GM18868 (cell line): Measurements from ENCODE around the gene EXOC5.
"Not testable (repeated sequence)": the region's sequence is repeated elsewhere in the genome, so short reads cannot be mapped to it uniquely, and the experiment has no call there.

Experiments used
- ATAC-seq: cut with Tn5 transposase; IDR thresholded peaks from one replicate; pipeline ENCODE4 v1.9.1; 2021; ENCODE audit warnings: mild to moderate bottlenecking, moderate library complexity; ENCODE audit not compliant: unreplicated experiment

Gene EXOC5

DNA sequence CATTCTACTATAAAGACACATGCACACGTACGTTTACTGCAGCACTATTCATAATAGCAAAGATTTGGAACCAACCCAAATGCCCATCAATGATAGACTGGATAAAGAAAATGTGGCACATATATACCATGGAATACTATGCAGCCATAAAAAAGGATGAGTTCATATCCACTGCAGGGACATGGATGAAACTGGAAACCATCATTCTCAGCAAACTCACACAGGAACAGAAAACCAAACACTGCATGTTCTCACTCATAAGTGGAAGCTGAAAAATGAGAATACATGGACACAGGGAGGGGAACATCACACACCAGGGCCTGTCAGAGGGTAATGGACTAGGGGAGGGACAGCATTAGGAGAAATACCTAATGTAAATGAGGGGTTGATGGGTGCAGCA lies 10.5 kb downstream of the EXOC5 start:
- ATAC-seq = not testable (repeated sequence)

GRCh38 chr14:57254884-57255283 lies 13.8 kb downstream of the EXOC5 start:
- peak; percentile 92 for ATAC-seq

DNA sequence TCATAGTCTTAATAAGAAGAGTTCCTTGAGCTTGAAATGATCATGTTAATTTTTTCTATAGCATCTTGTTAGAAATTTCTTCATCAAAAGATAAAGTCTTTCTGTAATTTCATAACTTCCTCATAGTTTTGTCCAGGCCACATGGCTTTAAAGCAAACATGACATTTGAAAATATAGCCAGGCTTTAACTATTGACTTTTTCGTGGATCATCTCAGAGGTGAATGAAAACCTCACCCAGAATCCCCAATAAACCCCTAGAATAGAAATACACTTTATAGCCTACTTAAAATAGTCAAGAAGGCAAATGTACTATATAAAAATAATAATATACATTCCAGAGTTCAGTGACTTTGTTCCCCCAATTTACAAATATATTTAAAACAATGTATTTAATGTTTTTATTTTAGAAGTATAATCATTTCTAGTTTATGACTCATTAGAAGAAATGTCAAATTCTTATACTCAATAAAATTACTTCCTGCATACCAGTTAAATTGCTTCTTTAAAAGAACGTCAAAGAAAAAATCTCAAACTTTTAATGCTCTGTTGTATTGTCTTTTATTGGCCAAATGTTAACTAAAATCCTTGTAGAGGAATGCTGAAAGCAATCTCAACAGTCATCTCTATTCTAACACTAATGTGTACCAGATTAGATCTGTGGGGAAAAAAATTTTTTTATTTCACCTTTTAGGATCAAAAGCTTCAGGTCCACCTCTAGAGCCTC lies 21.6 kb downstream of the EXOC5 start:
- ATAC-seq = no peak

- ATAC-seq = no peak
These were observed 22.8 kb downstream of the EXOC5 start for GRCh38 chr14:57245941-57246340.

DNA sequence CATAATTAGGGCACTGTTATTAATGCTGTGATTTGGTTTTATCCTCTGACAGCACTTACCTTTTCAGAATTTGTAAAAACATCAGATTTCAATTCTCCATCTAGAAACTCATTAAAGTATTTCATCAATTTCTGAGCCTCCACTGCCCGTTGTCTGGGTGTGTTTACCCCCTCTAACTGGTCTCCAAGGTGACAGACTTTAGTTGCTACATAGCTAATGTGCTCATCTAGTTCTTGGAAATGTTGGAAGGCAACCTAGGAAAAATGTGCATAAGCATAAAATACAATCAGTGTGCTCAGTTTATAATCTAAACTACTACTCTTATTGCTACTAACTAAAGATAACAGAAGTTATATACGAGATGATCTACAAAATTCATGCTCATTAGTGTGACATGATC lies 24.6 kb downstream of the EXOC5 start:
- no peak for ATAC-seq

- ATAC-seq = no peak
These were observed 25.4 kb downstream of the EXOC5 start for GRCh38 chr14:57243320-57243719.

DNA sequence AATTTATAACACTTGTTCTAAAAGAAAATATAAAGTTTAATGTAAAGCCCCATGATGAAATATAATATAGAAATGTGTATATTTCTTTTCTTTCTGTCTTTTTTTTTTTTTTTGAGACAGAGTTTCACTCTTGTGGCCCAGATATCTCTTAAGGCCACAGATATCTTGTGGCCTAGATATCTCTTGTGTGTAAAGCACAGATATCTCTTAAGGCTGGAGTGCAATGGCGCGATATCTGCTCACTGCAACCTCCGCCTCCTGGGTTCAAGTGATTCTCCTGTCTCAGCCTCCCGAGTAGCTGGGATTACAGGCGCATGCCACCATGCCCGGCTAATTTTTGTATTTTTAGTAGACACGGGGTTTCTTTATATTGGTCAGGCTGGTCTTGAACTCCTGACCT lies 28.6 kb downstream of the EXOC5 start:
- not testable (repeated sequence) for ATAC-seq

DNA sequence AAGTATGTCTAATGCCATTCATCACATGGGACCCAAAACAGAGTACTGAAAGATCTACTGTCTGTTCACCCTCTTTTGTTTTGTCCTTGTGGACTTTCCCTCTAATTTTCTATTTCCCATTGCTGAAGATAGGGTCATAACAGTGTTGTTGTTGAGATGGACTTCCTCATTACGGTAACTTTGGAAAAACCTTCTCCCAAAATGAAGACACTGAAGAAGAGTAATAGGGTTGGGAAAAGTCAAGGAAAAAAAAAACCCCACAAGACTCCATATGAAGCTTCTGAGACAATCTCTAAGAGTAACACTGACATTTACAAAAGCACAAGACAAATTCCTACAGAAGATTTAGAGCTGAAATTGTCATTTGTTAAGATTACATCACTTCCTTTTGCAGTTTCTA lies 36.7 kb downstream of the EXOC5 start:
- no peak for ATAC-seq

- not testable (repeated sequence) for ATAC-seq
These were observed 40.4 kb downstream of the EXOC5 start for GRCh38 chr14:57228320-57228719.

- ATAC-seq = peak; percentile 61
These were observed 41.6 kb downstream of the EXOC5 start for GRCh38 chr14:57227083-57227482.

DNA sequence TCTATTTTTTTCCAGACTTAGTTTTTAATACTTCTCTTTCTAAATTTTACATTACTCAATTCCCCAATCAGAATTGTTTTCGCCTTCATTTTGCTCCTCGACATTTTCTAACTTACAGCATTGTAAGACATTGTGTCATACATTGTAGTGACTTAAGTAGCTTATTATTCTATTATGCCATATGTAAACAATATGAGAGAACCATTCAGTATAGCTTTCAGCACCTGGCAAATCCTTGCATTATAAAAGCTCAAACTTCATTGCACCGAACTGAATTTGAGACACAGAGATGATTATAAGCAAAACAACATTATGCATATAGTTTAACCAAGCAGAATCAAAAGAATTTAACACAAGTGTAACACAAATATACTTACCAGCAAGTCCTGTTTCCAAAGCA lies 46.8 kb downstream of the EXOC5 start:
- no peak for ATAC-seq

DNA sequence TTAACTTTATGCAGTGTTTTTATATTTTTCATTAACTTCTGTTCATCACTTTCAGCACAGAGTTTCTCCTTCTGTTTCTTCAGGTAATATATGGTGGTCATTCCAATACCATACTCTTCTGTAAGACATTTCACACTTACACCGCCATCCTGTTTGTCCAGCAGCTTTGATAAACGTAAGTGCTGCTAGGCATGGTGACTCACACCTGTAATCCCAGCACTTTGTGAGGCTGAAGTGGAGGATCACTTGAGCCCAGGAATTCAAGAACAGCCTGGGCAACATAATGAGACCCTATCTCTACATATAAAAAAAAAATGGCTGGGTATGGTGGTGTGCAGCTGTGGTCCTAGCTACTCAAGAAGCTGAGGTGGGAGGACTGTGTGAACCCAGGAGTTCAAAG lies 55.8 kb downstream of the EXOC5 start:
- ATAC-seq = no peak

DNA sequence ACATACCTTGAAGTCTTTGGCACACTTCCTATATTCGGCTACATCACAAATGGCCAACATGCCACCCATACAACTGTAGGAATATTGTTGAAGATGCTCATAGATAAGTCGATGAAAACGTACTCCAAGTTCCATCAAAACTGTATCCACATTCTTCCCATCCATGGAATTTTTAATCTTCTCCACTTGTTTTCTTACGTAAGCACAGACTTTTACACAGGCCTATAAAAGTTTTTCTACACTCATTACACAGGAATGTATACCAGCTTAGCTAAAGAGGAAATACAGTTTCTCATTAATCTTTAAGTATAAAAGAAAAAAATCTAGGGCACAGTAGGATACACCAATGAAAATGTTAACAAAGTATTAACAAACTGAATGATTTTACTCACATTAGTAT lies 59.1 kb downstream of the EXOC5 start:
- ATAC-seq = no peak

- ATAC-seq = no peak
These were observed 62.8 kb downstream of the EXOC5 start for GRCh38 chr14:57205938-57206337.

DNA sequence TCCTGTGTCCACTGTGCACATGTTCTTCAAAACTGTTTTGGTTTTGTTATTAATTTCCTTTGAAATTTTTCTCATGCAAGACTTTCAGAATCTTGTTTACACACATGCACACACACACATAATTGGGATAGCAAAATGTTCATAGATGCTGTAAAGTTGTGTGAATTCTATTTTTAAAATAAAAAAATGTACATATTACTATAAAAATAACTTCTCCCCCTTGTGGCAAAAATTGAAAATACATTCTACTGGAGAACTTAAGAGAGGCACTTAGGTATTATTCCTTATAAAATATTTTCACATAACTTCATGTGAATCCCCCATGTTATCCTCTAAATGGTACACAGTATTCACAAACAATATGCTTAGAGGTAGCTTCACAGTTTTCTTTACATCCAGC lies 66.0 kb downstream of the EXOC5 start:
- not testable (repeated sequence) for ATAC-seq

DNA sequence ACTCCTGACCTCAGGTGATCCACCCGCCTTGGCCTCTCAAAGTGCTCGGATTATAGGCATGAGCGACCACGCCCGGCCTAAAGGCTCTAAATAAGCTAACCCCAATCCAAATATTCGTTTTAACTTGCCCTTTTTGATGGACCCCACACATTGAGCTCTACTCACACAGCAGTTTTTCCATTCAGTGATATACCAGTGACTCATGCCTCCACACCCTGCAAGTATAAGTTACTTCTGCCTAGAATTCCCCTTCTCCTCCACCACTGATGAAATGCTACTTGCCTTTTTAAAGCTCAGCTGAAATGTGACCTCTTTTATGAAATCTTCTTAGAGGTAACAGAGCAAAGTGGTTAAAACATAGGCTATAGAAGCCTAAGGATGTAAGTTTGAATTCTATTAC lies 68.8 kb downstream of the EXOC5 start:
- no peak for ATAC-seq

GRCh38 chr14:57189070-57189469 lies 79.6 kb downstream of the EXOC5 start:
- no peak for ATAC-seq

- no peak for ATAC-seq
These were observed 85.8 kb downstream of the EXOC5 start for GRCh38 chr14:57182760-57183503.

GRCh38 chr14:57179273-57179672 lies 89.4 kb downstream of the EXOC5 start:
- no peak for ATAC-seq

GRCh38 chr14:57174466-57174865 lies 94.2 kb downstream of the EXOC5 start:
- ATAC-seq = no peak

DNA sequence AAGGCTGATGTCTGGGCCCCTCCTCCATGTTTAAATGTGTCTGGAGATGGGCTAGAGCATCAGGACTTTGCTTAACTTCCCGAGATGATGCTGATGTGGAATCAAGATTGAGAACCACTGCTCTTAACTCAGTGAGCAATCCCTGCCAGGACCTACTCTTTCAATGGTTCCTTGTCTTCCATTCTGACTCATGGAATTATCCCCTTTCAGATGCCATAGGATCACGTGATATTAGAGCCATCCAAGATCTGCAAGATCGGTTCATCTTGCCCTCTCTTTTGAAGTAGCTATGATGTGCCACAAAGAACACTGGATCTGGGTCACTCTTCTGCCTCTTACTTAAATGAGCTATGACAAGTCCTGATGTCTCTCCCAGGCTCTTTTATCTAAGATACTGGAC lies 96.8 kb downstream of the EXOC5 start:
- no peak for ATAC-seq

- no peak for ATAC-seq
These were observed 97.3 kb downstream of the EXOC5 start for GRCh38 chr14:57171363-57171762.
